ENCODE measurements around the gene GGTA1. TPM values are rescaled to one million over a fixed set of nuclear protein-coding genes. Genes with fewer than 3 reads are reported as not detected.

The GGTA1 gene
- total RNA-seq, 1 experiment from 2014 or later: not detected

DNA sequence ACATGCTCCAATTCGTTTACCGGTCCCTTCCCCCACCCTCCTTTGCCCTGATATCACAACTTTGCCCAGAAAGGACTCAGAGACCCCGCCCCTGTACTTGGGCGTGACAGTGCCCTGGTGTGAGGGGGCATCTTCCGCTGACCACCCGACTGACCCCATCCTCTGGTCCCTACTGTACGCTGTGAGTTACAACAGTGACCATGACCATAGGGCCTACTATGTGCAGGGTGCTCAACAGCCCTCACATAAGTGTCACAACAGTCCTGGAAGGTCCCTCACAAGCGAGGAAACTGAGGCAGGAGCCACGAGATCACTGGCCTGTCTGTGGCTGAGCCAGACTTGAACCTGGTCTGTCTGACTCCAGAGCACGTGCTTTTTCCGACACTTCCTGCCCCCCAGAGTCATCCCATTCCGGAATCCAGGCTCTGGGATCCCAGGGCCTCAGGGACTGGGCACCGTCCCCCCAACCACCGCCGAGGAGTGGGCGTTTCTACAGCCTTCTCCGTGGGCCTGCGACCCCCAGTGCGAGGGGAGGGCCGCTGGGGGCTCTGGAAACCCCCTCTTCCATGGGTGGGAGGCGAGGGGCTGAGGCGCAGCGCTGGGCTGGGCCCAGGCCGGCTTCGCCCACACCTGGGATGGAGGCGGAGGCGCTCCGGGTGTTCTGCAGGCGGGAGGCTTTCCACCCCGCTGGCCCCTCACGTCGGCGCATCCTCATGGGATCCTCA is 45.7 kb upstream of the GGTA1 start (continued):
- TF ChIP-seq ATF3 (IDR thresholded peaks at IDR 0.05): no peak

DNA sequence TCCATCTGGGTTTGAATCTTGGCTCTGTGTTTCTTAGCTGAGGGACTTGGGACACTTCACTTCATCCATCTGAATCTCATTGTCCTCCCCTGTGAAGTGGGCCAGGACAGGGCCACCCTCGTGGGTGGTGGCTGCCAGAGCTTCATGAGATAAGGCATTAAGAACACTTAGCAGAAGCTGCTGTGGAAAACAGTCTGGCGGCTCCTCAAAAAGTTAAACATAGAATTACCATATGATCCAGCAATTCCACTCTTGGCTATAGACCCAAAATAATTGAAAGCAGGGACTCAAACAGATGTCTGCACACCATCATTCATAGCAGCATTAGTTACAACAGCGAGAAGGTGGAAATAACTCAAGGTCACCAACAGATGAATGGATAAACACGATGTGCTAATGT is 42.4 kb upstream of the GGTA1 start:
- H2AFZ ChIP-seq (ENCODE audit: low read depth, low read length, poor library complexity, severe bottlenecking): no peak overlapping the region
- no peaks in the 10 kb centered on the region for H3K27me3 ChIP-seq (ENCODE audit: insufficient read depth, low read length)
- no peak overlapping the region for H3K27ac ChIP-seq (ENCODE audit: low read depth, low read length)
- no peaks in the 10 kb centered on the region for H3K79me2 ChIP-seq (ENCODE audit: insufficient read depth, low read length)
- ATAC-seq: no peak
- ChIA-PET RAD21 (ENCODE audit: low non-redundant PET in 1 of 2, low total read pairs in 2 of 2, uncharacterized antibody in 2 of 2, unreplicated experiment in 2 of 2) (interaction anchor here in 1 of 2 experiments (0.5 kb wide), 1 partner anchor 37 kb away, joined by 10 read pairs; no protein-coding TSS in a partner anchor), POLR2A (no interaction called here), CTCF (no interaction called here)
- BruUV-seq (replicated peaks): no TSS peak
- no peak for DNase-seq (ENCODE audit: low read depth, low spot score)
- H3K9me2 ChIP-seq (ENCODE audit: insufficient read depth): no peaks in the 10 kb centered on the region
- no peaks in the 10 kb centered on the region for H4K20me1 ChIP-seq (ENCODE audit: insufficient read depth)
- H3K9me3 ChIP-seq (ENCODE audit: control insufficient read depth in 1 of 2, insufficient read depth in 1 of 2, low read depth in 1 of 2, low read length in 2 of 2): no peaks in the 10 kb centered on the region
- intact Hi-C loops (cut with micrococcal nuclease): loop anchor here (10.0 kb wide), 1 partner anchor 553 kb away; the partner anchor contains the start of gene TTLL11
- no peak overlapping the region for H3K4me3 ChIP-seq (replicated peaks in 1 of 2; ENCODE audit: low read depth in 1 of 2, low read length in 2 of 2)
- TF ChIP-seq RAD21 (IDR thresholded peaks at IDR 0.05; ENCODE audit: low read depth) (no peak), EGR1 (IDR thresholded peaks at IDR 0.05; ENCODE audit: low read depth) (no peak), FOSL1 (IDR thresholded peaks at IDR 0.05; ENCODE audit: low read depth) (no peak), SRF (IDR thresholded peaks at IDR 0.05; ENCODE audit: low read depth) (no peak), ZNF274 (IDR thresholded peaks at IDR 0.05; ENCODE audit: low read depth, low read length) (no peak), ELF1 (IDR thresholded peaks at IDR 0.05; ENCODE audit: borderline replicate concordance, low read depth) (no peak)
- no peaks in the 10 kb centered on the region for H3K36me3 ChIP-seq (ENCODE audit: control insufficient read depth in 1 of 2, insufficient read depth in 2 of 2, low read length in 2 of 2)
- peaks cover 0 to 17% of the 10 kb centered on the region in 2 experiments; a peak in 3 of 4 replicates for H3K4me1 ChIP-seq (ENCODE audit: control insufficient read depth in 1 of 2, insufficient read depth in 2 of 2, low read length in 2 of 2)
- H3K4me2 ChIP-seq (ENCODE audit: low read length): no peak overlapping the region
- no peak overlapping the region for H3K9ac ChIP-seq (ENCODE audit: low read length)

- H3K4me1 ChIP-seq (ENCODE audit: control insufficient read depth in 1 of 2, insufficient read depth in 2 of 2, low read length in 2 of 2): peaks cover 0 to 11% of the 10 kb centered on the region in 2 experiments; a peak in 3 of 4 replicates
- H3K27me3 ChIP-seq (ENCODE audit: insufficient read depth, low read length): no peaks in the 10 kb centered on the region
- no peak overlapping the region for H3K4me3 ChIP-seq (replicated peaks in 1 of 2; ENCODE audit: low read depth in 1 of 2, low read length in 2 of 2)
- no peak overlapping the region for H3K27ac ChIP-seq (ENCODE audit: low read depth, low read length)
- H3K9ac ChIP-seq (ENCODE audit: low read length): no peak overlapping the region
- TF ChIP-seq JUND (IDR thresholded peaks at IDR 0.05) (no peak), CEBPB (IDR thresholded peaks at IDR 0.05; ENCODE audit: low read depth) (no peak), SIN3A (IDR thresholded peaks at IDR 0.05; ENCODE audit: low read depth) (no peak), SRF (IDR thresholded peaks at IDR 0.05; ENCODE audit: low read depth) (no peak), EGR1 (IDR thresholded peaks at IDR 0.05; ENCODE audit: low read depth) (no peak), POLR2AphosphoS5 (IDR thresholded peaks at IDR 0.05; ENCODE audit: low read depth, low read length) (no peak), RAD21 (IDR thresholded peaks at IDR 0.05; ENCODE audit: low read depth) (no peak), ZFX (IDR thresholded peaks at IDR 0.05) (no peak), ATF3 (IDR thresholded peaks at IDR 0.05) (no peak), FOSL1 (IDR thresholded peaks at IDR 0.05; ENCODE audit: low read depth) (no peak), SP1 (IDR thresholded peaks at IDR 0.05; ENCODE audit: low read depth) (no peak), EZH2phosphoT487 (IDR thresholded peaks at IDR 0.05; ENCODE audit: borderline replicate concordance) (no peak)
- ChIA-PET RAD21 (ENCODE audit: low non-redundant PET in 1 of 2, low total read pairs in 2 of 2, uncharacterized antibody in 2 of 2, unreplicated experiment in 2 of 2) (no interaction called here), CTCF (interaction anchor here (1.6 kb wide), 1 partner anchor 9 kb away, joined by 3 read pairs; no protein-coding TSS in a partner anchor), POLR2A (no interaction called here)
- H2AFZ ChIP-seq (ENCODE audit: low read depth, low read length, poor library complexity, severe bottlenecking): no peak overlapping the region
- no peak for DNase-seq (ENCODE audit: low read depth, low spot score)
- H3K9me2 ChIP-seq (ENCODE audit: insufficient read depth): no peaks in the 10 kb centered on the region
- no peaks in the 10 kb centered on the region for H3K36me3 ChIP-seq (ENCODE audit: control insufficient read depth in 1 of 2, insufficient read depth in 2 of 2, low read length in 2 of 2)
- no peak for ATAC-seq
- no peak overlapping the region for H3K4me2 ChIP-seq (ENCODE audit: low read length)
- BruUV-seq (replicated peaks): no TSS peak
- intact Hi-C loops (cut with micrococcal nuclease): loop anchor here (10.0 kb wide), 1 partner anchor 554 kb away; the partner anchor contains the start of gene TTLL11
- H3K9me3 ChIP-seq (ENCODE audit: control insufficient read depth in 1 of 2, insufficient read depth in 1 of 2, low read depth in 1 of 2, low read length in 2 of 2): no peaks in the 10 kb centered on the region
- H4K20me1 ChIP-seq (ENCODE audit: insufficient read depth): no peaks in the 10 kb centered on the region
- H3K79me2 ChIP-seq (ENCODE audit: insufficient read depth, low read length): no peaks in the 10 kb centered on the region
These were observed 41.6 kb upstream of the GGTA1 start for GRCh38 chr9:121541256-121541655.

Data from HCT116 (cell line).